ENCODE data around the gene SLC25A4. TPM values are rescaled to one million over a fixed set of nuclear protein-coding genes. Genes with fewer than 3 reads are reported as not detected.

SLC25A4 gene
- total and polyA plus RNA-seq, 2 of the 4 experiments (the other 2 are of a cell fraction), result 16.0 to 21.6 TPM

- no peaks in the 10 kb centered on the region for H3K9me3 ChIP-seq (ENCODE audit: control insufficient read depth, insufficient read depth, low read length)
- H3K4me1 ChIP-seq (ENCODE audit: control insufficient read depth, insufficient read depth, low read length), result no peaks in the 10 kb centered on the region; the same call in 1 of the 2 replicates
- H2BK20ac ChIP-seq (ENCODE audit: low read depth, low read length), result no peak overlapping the region
- no peak overlapping the region for H3K56ac ChIP-seq (ENCODE audit: extremely low read depth, insufficient read depth, low read length)
- TF ChIP-seq RCOR1 (IDR thresholded peaks at IDR 0.05; ENCODE audit: insufficient replicate concordance, low read length), result no peak
- TF ChIP-seq NFE2L2 (IDR thresholded peaks at IDR 0.05; ENCODE audit: low read depth, low read length), result no peak
- H4K91ac ChIP-seq (ENCODE audit: insufficient read depth, low read depth, low read length), result no peak overlapping the region
- H3K36me3 ChIP-seq (ENCODE audit: control insufficient read depth, insufficient read depth, low read length), result no peaks in the 10 kb centered on the region
- no peak overlapping the region for H3K4me2 ChIP-seq (ENCODE audit: low read depth, low read length)
- H3K9ac ChIP-seq (ENCODE audit: low read depth, low read length), result no peak overlapping the region
- no peak overlapping the region for H3K4ac ChIP-seq (ENCODE audit: low read depth, low read length)
- H3K79me1 ChIP-seq (ENCODE audit: low read depth in 1 of 2, low read length in 2 of 2), result no peaks in the 10 kb centered on the region
- no peak overlapping the region for H3K4me3 ChIP-seq (ENCODE audit: insufficient read depth, low read depth, low read length)
- no peak for ATAC-seq (ENCODE audit: low read depth)
- no peak overlapping the region for H2BK120ac ChIP-seq (ENCODE audit: low read depth, low read length)
- H3K27me3 ChIP-seq (ENCODE audit: control insufficient read depth, insufficient read depth, low read length), result peaks cover 13% of the 10 kb centered on the region
- dilution Hi-C loops (cut with HindIII; ENCODE audit: low sequenced_read_pairs, unreplicated experiment), result no loop called here
- no peak overlapping the region for H2BK5ac ChIP-seq (ENCODE audit: low read depth, low read length, poor library complexity, severe bottlenecking)
- no CpG with 5 or more reads among the region's 6 CpGs for WGBS, 2 experiments (ENCODE audit: extremely low coverage in 2 of 2, insufficient read length in 1 of 2)
- no peak for DNase-seq
- no TSS peak for BruUV-seq (replicated peaks)
- no peaks in the 10 kb centered on the region for H4K20me1 ChIP-seq (ENCODE audit: insufficient read depth, low read length)
- H4K8ac ChIP-seq (ENCODE audit: low read depth in 2 of 2, low read length in 2 of 2), result no peak overlapping the region
- no peak overlapping the region for H2AK9ac ChIP-seq (replicated peaks; ENCODE audit: low read depth, low read length, poor library complexity)
- H4K5ac ChIP-seq (ENCODE audit: low read depth, low read length), result no peak overlapping the region
- no peak overlapping the region for H3K23ac ChIP-seq (ENCODE audit: low read depth, low read length)
- no peak overlapping the region for H2AFZ ChIP-seq (replicated peaks; ENCODE audit: low read length, poor library complexity)
- no peak overlapping the region for H2BK15ac ChIP-seq (ENCODE audit: low read depth, low read length)
- H3K18ac ChIP-seq (ENCODE audit: low read depth, low read length), result no peak overlapping the region
- in situ Hi-C loops (cut with MboI; ENCODE audit: low sequenced_read_pairs), result no loop called here
- H3K9me1 ChIP-seq (ENCODE audit: insufficient read depth, low read length), result no peaks in the 10 kb centered on the region; the same call in 1 of the 2 replicates
- intact Hi-C loops (cut with micrococcal nuclease), result no loop called here
- no peak overlapping the region for H3K14ac ChIP-seq (replicated peaks; ENCODE audit: low read depth, low read length)
- POLR2A ChIA-PET (ENCODE audit: unreplicated experiment), result no interaction called here
- no peak overlapping the region for H3K27ac ChIP-seq (ENCODE audit: insufficient read depth, low read length)
- CTCF ChIA-PET, result interaction anchor here (0.8 to 2.0 kb wide), 2 partner anchors 12 to 83 kb away, joined by 3 to 4 read pairs; no protein-coding TSS in a partner anchor
- H2AK5ac ChIP-seq (ENCODE audit: low read depth, low read length), result no peak overlapping the region
Observed at GRCh38 chr4:185122681-185123345, 20.3 kb upstream of the SLC25A4 start.

All from IMR-90 (cell line).